Suprapubic skin (tissue), 4 donors: Measurements from ENCODE around the gene INS. TPM values are rescaled to one million over a fixed set of nuclear protein-coding genes. Genes with fewer than 3 reads are reported as not detected.

Experiments used
- DNase-seq, 2 donors: peaks; one replicate each; pipeline ENCODE4 v3.0.0-alpha.2; 2019; ENCODE audit warnings: low spot score in 2 of 2
- H3K27ac ChIP-seq: fragments of 200-600 bp; sonication (generic); one replicate; pipeline ENCODE4 v1.5.1; 2019
- H3K27me3 ChIP-seq: fragments of 200-600 bp; sonication (generic); one replicate; pipeline ENCODE4 v1.5.1; 2019
- H3K36me3 ChIP-seq: fragments of 200-600 bp; sonication (generic); one replicate; pipeline ENCODE4 v1.5.1; 2019
- H3K4me1 ChIP-seq: fragments of 200-600 bp; sonication (generic); one replicate; pipeline ENCODE4 v1.5.1; 2019
- H3K4me3 ChIP-seq: fragments of 200-600 bp; sonication (generic); one replicate; pipeline ENCODE4 v1.5.1; 2019; ENCODE audit warnings: mild to moderate bottlenecking
- H3K9me3 ChIP-seq: fragments of 200-600 bp; sonication (generic); one replicate; pipeline ENCODE4 v1.5.1; 2019
- CTCF ChIP-seq, 2 donors: fragments of 200-600 bp in 1 of 2; fragments of 450-650 bp in 1 of 2; sonication (generic) in 1 of 2; IDR thresholded peaks; one replicate each; pipeline ENCODE4 v1.5.1; 2016 to 2019; ENCODE audit warnings: antibody characterized with exemption in 2 of 2, mild to moderate bottlenecking in 1 of 2, moderate library complexity in 1 of 2
- EP300 ChIP-seq: sonication (generic); formaldehyde crosslinking; IDR thresholded peaks from one replicate; pipeline ENCODE4 v1.6.1; 2017; ENCODE audit warnings: antibody characterized with exemption
- POLR2A ChIP-seq, 2 donors: fragments of 450-650 bp; IDR thresholded peaks; one replicate each; pipeline ENCODE4 v1.6.1; 2017; ENCODE audit warnings: antibody characterized with exemption in 2 of 2, mild to moderate bottlenecking in 2 of 2, moderate library complexity in 2 of 2
- POLR2AphosphoS5 ChIP-seq, 3 donors: sonication (generic); formaldehyde crosslinking; IDR thresholded peaks; one replicate each; pipeline ENCODE4 v1.6.1; 2017; ENCODE audit warnings: antibody characterized with exemption in 3 of 3
- WGBS: methylation state at CpG from one replicate; pipeline ENCODE4 v1.1.5; 2018; 5-methylcytosine and 5-hydroxymethylcytosine counted together
- total RNA-seq, 4 donors: library from RNA; depleted of rRNA; stranded (reverse); fragments of >200 nt; gene quantifications; one replicate each; pipeline ENCODE4 v1.1.0, GENCODE V29; 2016

INS gene
- total RNA-seq, 4 donors from 2014 or later: not detected

DNA sequence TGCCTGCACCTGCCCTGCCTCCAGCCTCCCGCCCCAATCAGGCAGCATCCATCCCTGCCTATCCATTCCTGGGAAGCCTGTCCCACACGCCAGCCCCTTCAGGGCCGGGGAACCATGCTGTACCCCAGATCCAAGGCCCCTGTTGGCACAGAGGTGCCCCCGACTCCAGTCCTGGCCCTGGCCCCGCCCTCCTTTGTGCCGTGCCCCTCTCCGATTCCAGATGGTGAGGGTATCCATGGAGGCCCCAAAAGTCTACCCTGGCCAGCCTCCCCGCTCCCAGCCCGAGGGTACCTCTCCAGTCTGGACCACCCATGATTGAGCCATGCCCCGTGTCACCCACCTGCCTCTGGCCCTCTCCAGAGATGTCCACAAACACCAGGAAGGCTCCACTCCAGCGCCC, 13.4 kb upstream of the INS start:
- no peak for TF ChIP-seq POLR2A (IDR thresholded peaks at IDR 0.05)
- TF ChIP-seq POLR2AphosphoS5 (IDR thresholded peaks at IDR 0.05): no peak
- TF ChIP-seq EP300: no peak
- no peak for TF ChIP-seq CTCF (IDR thresholded peaks at IDR 0.05)
- Histone ChIP-seq H3K4me3 (no peak overlapping the region), H3K4me1 (peaks cover 32% of the 10 kb centered on the region), H3K27me3 (peaks cover 44% of the 10 kb centered on the region), H3K9me3 (no peaks in the 10 kb centered on the region), H3K27ac (no peak overlapping the region), H3K36me3 (no peaks in the 10 kb centered on the region)
- DNase-seq: no peak
- WGBS: 85% methylated on average over 9 of the region's 11 CpGs

DNA sequence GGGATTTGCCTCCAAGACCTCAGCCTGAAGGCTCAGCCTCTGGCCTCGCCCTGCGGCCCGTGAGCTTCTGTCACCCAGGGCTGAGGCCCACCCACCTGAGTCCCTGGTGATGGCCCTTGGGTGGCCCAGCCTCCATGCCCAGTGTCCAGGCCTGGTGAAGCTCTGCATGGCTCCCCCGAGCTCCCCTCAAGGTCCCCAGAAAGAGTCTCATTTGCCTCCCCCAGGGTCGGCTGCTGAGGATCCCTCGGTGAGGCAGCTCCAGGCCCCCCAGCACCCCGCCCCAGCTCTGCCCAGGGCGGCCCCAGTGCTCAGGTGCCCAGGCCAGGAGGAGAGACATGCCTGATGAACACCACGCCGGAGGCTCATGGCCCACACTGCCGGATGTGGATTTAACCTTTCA, 12.8 kb upstream of the INS start:
- WGBS: 67% methylated on average over 2 of the region's 11 CpGs
- TF ChIP-seq POLR2A (IDR thresholded peaks at IDR 0.05) (no peak), POLR2AphosphoS5 (IDR thresholded peaks at IDR 0.05) (no peak), CTCF (IDR thresholded peaks at IDR 0.05) (no peak), EP300 (no peak)

GRCh38 chr11:2173150-2173693, 12.2 kb upstream of the INS start:
- no peak for TF ChIP-seq POLR2A (IDR thresholded peaks at IDR 0.05)
- no peak for TF ChIP-seq EP300
- no peak for TF ChIP-seq POLR2AphosphoS5 (IDR thresholded peaks at IDR 0.05)
- TF ChIP-seq CTCF (IDR thresholded peaks at IDR 0.05): no peak
- Histone ChIP-seq H3K27me3 (peaks cover 53% of the 10 kb centered on the region), H3K27ac (no peak overlapping the region), H3K36me3 (no peaks in the 10 kb centered on the region), H3K4me3 (no peak overlapping the region), H3K4me1 (peaks cover 23% of the 10 kb centered on the region), H3K9me3 (no peaks in the 10 kb centered on the region)
- DNase-seq: no peak
- WGBS: 88% methylated on average over 14 of the region's 16 CpGs

More for the DNA sequence above, 12.8 kb upstream of the INS start:
- no peaks in the 10 kb centered on the region for H3K9me3 ChIP-seq
- H3K27ac ChIP-seq: no peak overlapping the region
- H3K27me3 ChIP-seq: peaks cover 47% of the 10 kb centered on the region
- H3K4me1 ChIP-seq: peaks cover 28% of the 10 kb centered on the region
- no peaks in the 10 kb centered on the region for H3K36me3 ChIP-seq
- DNase-seq: no peak
- no peak overlapping the region for H3K4me3 ChIP-seq

DNA sequence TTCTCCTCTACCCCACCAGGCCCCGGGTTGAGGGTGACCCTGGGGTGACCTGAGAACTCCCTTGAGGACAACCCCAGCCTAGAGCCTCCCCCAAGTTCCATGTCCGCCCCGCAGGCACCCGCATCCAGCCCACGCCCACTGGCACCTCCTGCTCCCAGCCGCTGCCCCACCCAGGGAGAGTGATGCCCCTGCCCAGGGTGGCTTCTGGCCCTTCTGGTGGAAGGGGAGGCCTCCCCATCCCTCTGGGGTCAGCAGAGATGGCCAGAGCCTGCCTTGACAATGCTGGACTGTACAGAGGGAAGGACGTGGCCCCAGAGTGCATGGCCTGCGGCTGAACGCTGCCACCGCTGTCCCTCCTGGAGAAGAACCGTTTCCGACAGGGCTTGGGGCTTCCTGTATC, 11.7 kb upstream of the INS start:
- TF ChIP-seq EP300 (no peak), POLR2AphosphoS5 (IDR thresholded peaks at IDR 0.05) (no peak)
- Histone ChIP-seq H3K4me3 (no peak overlapping the region), H3K27ac (no peak overlapping the region), H3K36me3 (no peaks in the 10 kb centered on the region), H3K27me3 (peaks cover 58% of the 10 kb centered on the region), H3K4me1 (peaks cover 19% of the 10 kb centered on the region), H3K9me3 (no peaks in the 10 kb centered on the region)
- 89% methylated on average over 12 of the region's 12 CpGs for WGBS
- DNase-seq: no peak

- DNase-seq: no peak
- H3K9me3 ChIP-seq: no peaks in the 10 kb centered on the region
- no CpG with 5 or more reads among the region's 17 CpGs for WGBS
- H3K27me3 ChIP-seq: peaks cover 58% of the 10 kb centered on the region
- no peaks in the 10 kb centered on the region for H3K36me3 ChIP-seq
- TF ChIP-seq EP300 (no peak), POLR2AphosphoS5 (IDR thresholded peaks at IDR 0.05) (no peak), POLR2A (IDR thresholded peaks at IDR 0.05) (no peak), CTCF (IDR thresholded peaks at IDR 0.05) (no peak)
- no peak within 1 kb of the TSS for H3K27ac ChIP-seq
- H3K4me1 ChIP-seq: peaks cover 11% of the 10 kb centered on the region
- H3K4me3 ChIP-seq: no peak within 1 kb of the TSS
These were observed 10.6 kb upstream of the INS start, which contains the start of gene TH for GRCh38 chr11:2171591-2172003. TSS of gene TH (minus strand) at chr11:2171815. CDS start at chr11:2171786, 29 bp downstream.
